OCI-LY1 (cell line): Measurements from ENCODE around the gene MOV10.

Source experiments
- CTCF ChIP-seq: fragments of 200-600 bp; sonication (generic), shearing (Covaris generic); IDR thresholded peaks from 2 replicates; pipeline ENCODE4 v1.5.1; 2017; ENCODE audit warnings: mild to moderate bottlenecking, antibody characterized with exemption, low read length, moderate library complexity, mixed read lengths
- EZH2 ChIP-seq: fragments of 200-600 bp; sonication (generic), shearing (Covaris generic); IDR thresholded peaks from 2 replicates; pipeline ENCODE4 v1.8.0; 2017; ENCODE audit warnings: borderline replicate concordance, mixed run types, mild to moderate bottlenecking, antibody characterized with exemption, low read length, moderate library complexity, mixed read lengths

GRCh38 chr1:112687785-112688496, 13.5 kb downstream of the MOV10 start:
- TF ChIP-seq CTCF (no peak), EZH2 (no peak)
